Endothelial cell of umbilical vein (primary cell): Measurements from ENCODE around the gene KPNA1. TPM values are rescaled to one million over a fixed set of nuclear protein-coding genes. Genes with fewer than 3 reads are reported as not detected.

Experiments used
- BruUV-seq: library from RNA; stranded (reverse); fragments of 400-500 nt; replicated peaks from 2 replicates; lab custom pipeline; 2021; lab: Mats Ljungman, UMichigan
- CTCF ChIA-PET: fragments of 300-600, 350-600 bp; sonication (Branson Sonifier 250); formaldehyde crosslinking; loops from one replicate; lab custom pipeline; 2021; ENCODE audit warnings: antibody characterized with exemption, inconsistent platforms; lab: Charles Lee
- POLR2A ChIA-PET: fragments of 300-600, 350-600 bp; sonication (Branson Sonifier 250); formaldehyde crosslinking; loops from one replicate; lab custom pipeline; 2021; ENCODE audit warnings: antibody characterized with exemption, inconsistent platforms; lab: Charles Lee
- DNase-seq: peaks from one replicate; pipeline ENCODE4 v3.0.0-alpha.2; 2011; ENCODE audit warnings: low read depth, low spot score
- FAIRE-seq: peaks from 2 replicates; lab custom pipeline; 2011; peaks lifted over from hg19 to GRCh38; lab: Jason Lieb, UNC
- H2AFZ ChIP-seq: 2 replicates; pipeline ENCODE4 v1.6.0; 2012; ENCODE audit warnings: low read depth, low read length, control low read depth, inconsistent platforms
- H3K27ac ChIP-seq: 2 replicates; pipeline ENCODE4 v1.5.1; 2011; ENCODE audit warnings: low read depth, mild to moderate bottlenecking, control low read depth, low read length, moderate library complexity; ENCODE audit not compliant: insufficient read depth
- H3K27me3 ChIP-seq, 2 experiments: 2 replicates each; pipeline versions ENCODE4 v1.6.0 to v1.6.1; 2011; ENCODE audit warnings: low read length in 2 of 2, mixed read lengths in 1 of 2; ENCODE audit not compliant: control insufficient read depth in 2 of 2, insufficient read depth in 2 of 2
- H3K36me3 ChIP-seq, 2 experiments: 2 replicates in 1 of 2; 3 replicates in 1 of 2; pipeline ENCODE4 v1.5.1; 2011; ENCODE audit warnings: low read length in 2 of 2, mild to moderate bottlenecking in 1 of 2, moderate library complexity in 1 of 2; ENCODE audit not compliant: control insufficient read depth in 2 of 2, insufficient read depth in 2 of 2; ENCODE audit errors: extremely low read depth in 1 of 2
- H3K4me1 ChIP-seq: 3 replicates; pipeline ENCODE4 v1.5.1; 2011; ENCODE audit warnings: mild to moderate bottlenecking, low read length; ENCODE audit not compliant: control insufficient read depth, insufficient read depth; ENCODE audit errors: extremely low read depth
- H3K4me2 ChIP-seq: 2 replicates; pipeline ENCODE4 v1.6.1; 2011; ENCODE audit warnings: low read length, control low read depth, mixed read lengths; ENCODE audit not compliant: insufficient read depth
- H3K4me3 ChIP-seq, 3 experiments: fragments of 200-600 bp in 1 of 3; sonication (generic), shearing (Covaris generic) in 1 of 3; replicated peaks in 1 of 3; 2 replicates each; pipeline ENCODE4 v1.5.1; 2011 to 2016; ENCODE audit warnings: control low read depth in 3 of 3, low read length in 3 of 3, mild to moderate bottlenecking in 2 of 3, inconsistent platforms in 1 of 3, low read depth in 1 of 3, moderate library complexity in 1 of 3; ENCODE audit not compliant: insufficient read depth in 1 of 3
- H3K79me2 ChIP-seq: 2 replicates; pipeline ENCODE4 v1.6.0; 2012; ENCODE audit warnings: low read length, inconsistent platforms; ENCODE audit not compliant: control insufficient read depth, insufficient read depth
- H3K9ac ChIP-seq: replicated peaks from 2 replicates; pipeline ENCODE3; 2011; ENCODE audit warnings: low read length, control low read depth; ENCODE audit not compliant: insufficient read depth; ENCODE audit errors: extremely low read depth
- H3K9me1 ChIP-seq: replicated peaks from 3 replicates; pipeline ENCODE4 v1.6.0; 2011; ENCODE audit warnings: mild to moderate bottlenecking, low read length; ENCODE audit not compliant: control insufficient read depth, insufficient read depth; ENCODE audit errors: extremely low read depth
- H3K9me3 ChIP-seq: replicated peaks from 2 replicates; pipeline ENCODE4 v1.5.1; 2012; ENCODE audit warnings: low read length, inconsistent platforms; ENCODE audit not compliant: control insufficient read depth, insufficient read depth
- H4K20me1 ChIP-seq: replicated peaks from 2 replicates; pipeline ENCODE3; 2011; ENCODE audit warnings: mild to moderate bottlenecking, low read length; ENCODE audit not compliant: control insufficient read depth, insufficient read depth; ENCODE audit errors: extremely low read depth
- CTCF ChIP-seq, 2 donors: IDR thresholded peaks; 1 replicate in 1 of 2; 2 replicates in 1 of 2; pipeline ENCODE4 v1.5.1; 2011; ENCODE audit warnings: low read length in 2 of 2, mild to moderate bottlenecking in 2 of 2, moderate library complexity in 2 of 2, control low read depth in 1 of 2, inconsistent platforms in 1 of 2, low read depth in 1 of 2; ENCODE audit not compliant: insufficient read depth in 1 of 2; ENCODE audit errors: extremely low read depth in 1 of 2
- FOS ChIP-seq: IDR thresholded peaks from 2 replicates; pipeline ENCODE4 v1.6.1; 2011; ENCODE audit warnings: mild to moderate bottlenecking, low read length, moderate library complexity, borderline replicate concordance; ENCODE audit not compliant: insufficient read depth
- GATA2 ChIP-seq: IDR thresholded peaks from 2 replicates; pipeline ENCODE4 v1.7.0; 2011; ENCODE audit warnings: low read depth, mild to moderate bottlenecking, moderate library complexity, mixed read lengths, low read length; ENCODE audit not compliant: insufficient read length, insufficient read depth
- MYC ChIP-seq: IDR thresholded peaks from one replicate; pipeline ENCODE4 v1.6.1; 2011; ENCODE audit warnings: mild to moderate bottlenecking, low read depth, low read length
- POLR2AphosphoS5 ChIP-seq: IDR thresholded peaks from 2 replicates; pipeline ENCODE4 v1.6.1; 2012; ENCODE audit warnings: low read depth, mild to moderate bottlenecking, control low read depth, low read length, moderate library complexity; ENCODE audit not compliant: insufficient read depth
- dilution Hi-C: fragments of 300-500 bp; cut with MboI; formaldehyde crosslinking; loops from one replicate; pipeline ENCODE4 v1.15.0; 2019; ENCODE audit warnings: low sequenced_read_pairs; ENCODE audit not compliant: extremely low pct_ligation_motif_present
- intact Hi-C: fragments of 100-400 bp; cut with micrococcal nuclease; formaldehyde crosslinking; loops from one replicate; pipeline ENCODE4 v1.10.0; 2022
- polyA plus RNA-seq, 4 experiments: library from polyadenylated mRNA; depleted of rRNA in 3 of 4; stranded (reverse) in 3 of 4; unstranded in 1 of 4; fragments of >200 nt; gene quantifications; 2 replicates each; pipeline versions ENCODE4 v1.2.1 to v1.2.3, GENCODE V29; 2011 to 2012; ENCODE audit warnings: missing spikeins in 1 of 4
- total RNA-seq: library from RNA; stranded (reverse); gene quantifications from 2 replicates; pipeline ENCODE4 v1.2.3, GENCODE V29; 2021

Gene KPNA1
- total and polyA plus RNA-seq, 2 donors (not counting 3 experiments of a cell fraction or from before 2014, with no cell fraction given): 24.4 to 110 TPM

GRCh38 chr3:122505676-122506075, 9.1 kb downstream of the KPNA1 start:
- CTCF ChIA-PET: interaction anchor here (1.7 kb wide), 1 partner anchor 122 kb away, joined by 3 read pairs; the partner anchor contains the start of gene FAM162A
- no peak for FAIRE-seq

More at GRCh38 chr3:122505676-122506075, 9.1 kb downstream of the KPNA1 start:
- Histone ChIP-seq H3K36me3 (no peaks in the 10 kb centered on the region), H3K9me3 (no peaks in the 10 kb centered on the region), H4K20me1 (peaks cover 27% of the 10 kb centered on the region), H2AFZ (no peak overlapping the region), H3K4me1 (no peaks in the 10 kb centered on the region), H3K9me1 (no peaks in the 10 kb centered on the region), H3K27me3 (no peaks in the 10 kb centered on the region), H3K4me3 (no peak overlapping the region), H3K27ac (no peak overlapping the region), H3K79me2 (peaks cover 100% of the 10 kb centered on the region), H3K9ac (no peak overlapping the region), H3K4me2 (no peak overlapping the region)
- DNase-seq: no peak
- intact Hi-C loops (no loop called here), dilution Hi-C loops (no loop called here)
- POLR2A ChIA-PET: no interaction called here
- no peak for TF ChIP-seq CTCF (IDR thresholded peaks at IDR 0.05; ENCODE audit: extremely low read depth in 1 of 2, insufficient read depth in 1 of 2, low read depth in 1 of 2, low read length in 2 of 2)
- no peak for TF ChIP-seq POLR2AphosphoS5
- TF ChIP-seq FOS: no peak
- no peak for TF ChIP-seq MYC
- no peak for TF ChIP-seq GATA2
- BruUV-seq: no TSS peak
